Hematopoietic multipotent progenitor cell treated with erythropoietin and hydrocortisone succinate and interleukin-3 and kit ligand, for 17 days (in vitro differentiated cells): ENCODE data around the gene VPS25.

Experiments used
- DNase-seq: peaks from one replicate; pipeline ENCODE4 v3.0.0-alpha.2; 2015; ENCODE audit warnings: low spot score

Gene VPS25

GRCh38 chr17:42795465-42795864, 22.2 kb downstream of the VPS25 start:
- no peak for DNase-seq

- DNase-seq, result no peak
Measured at GRCh38 chr17:42796066-42796758, 23.0 kb downstream of the VPS25 start.

GRCh38 chr17:42797067-42798007, 24.1 kb downstream of the VPS25 start:
- DNase-seq, result no peak

- DNase-seq, result no peak
Measured at GRCh38 chr17:42798011-42798382, 24.7 kb downstream of the VPS25 start.

GRCh38 chr17:42798383-42799380, 25.4 kb downstream of the VPS25 start, which contains the start of the genes CNTD1 and COA3:
TSS of gene CNTD1 (plus strand) at chr17:42798861. CDS start at chr17:42799068, 207 bp downstream.
TSS of gene COA3 (minus strand) at chr17:42798704. CDS start at chr17:42798681, 23 bp downstream.
- peak; percentile 66 for DNase-seq

- no peak for DNase-seq
Measured at GRCh38 chr17:42803074-42803883, 30.0 kb downstream of the VPS25 start.

GRCh38 chr17:42804918-42805367, 31.7 kb downstream of the VPS25 start:
- DNase-seq, result no peak

GRCh38 chr17:42806249-42806648, 33.0 kb downstream of the VPS25 start:
- DNase-seq, result no peak

GRCh38 chr17:42809250-42809649, 36.0 kb downstream of the VPS25 start:
- DNase-seq, result no peak

GRCh38 chr17:42814633-42815399, 41.6 kb downstream of the VPS25 start:
- DNase-seq, result no peak

GRCh38 chr17:42817866-42818265, 44.6 kb downstream of the VPS25 start:
- no peak for DNase-seq

GRCh38 chr17:42818379-42818778, 45.1 kb downstream of the VPS25 start:
- DNase-seq, result no peak

GRCh38 chr17:42819939-42820535, 46.8 kb downstream of the VPS25 start:
- DNase-seq, result peak; percentile 82

GRCh38 chr17:42821176-42821575, 47.9 kb downstream of the VPS25 start:
- no peak for DNase-seq

GRCh38 chr17:42827472-42827871, 54.2 kb downstream of the VPS25 start:
- DNase-seq, result no peak
